Endothelial cell (in vitro differentiated cells): ENCODE data around the gene AFDN. TPM values are rescaled to one million over a fixed set of nuclear protein-coding genes. Genes with fewer than 3 reads are reported as not detected.

ENCODE experiments used
- DNase-seq: peaks from one replicate; pipeline ENCODE4 v3.0.0; 2021; ENCODE audit warnings: low spot score
- H3K27ac Mint-ChIP-seq: one replicate; pipeline ENCODE4 v1.8.0; 2021; ENCODE audit warnings: mixed read lengths, inconsistent platforms; ENCODE audit not compliant: unreplicated experiment
- H3K27me3 Mint-ChIP-seq: one replicate; pipeline ENCODE4 v1.8.0; 2021; ENCODE audit warnings: mild to moderate bottlenecking, moderate library complexity, mixed read lengths, inconsistent platforms; ENCODE audit not compliant: unreplicated experiment
- H3K36me3 Mint-ChIP-seq: one replicate; pipeline ENCODE4 v1.8.0; 2021; ENCODE audit warnings: mild to moderate bottlenecking, low read depth, mixed read lengths, inconsistent platforms; ENCODE audit not compliant: unreplicated experiment
- H3K4me1 Mint-ChIP-seq: one replicate; pipeline ENCODE4 v1.8.0; 2021; ENCODE audit warnings: mild to moderate bottlenecking, mixed read lengths, inconsistent platforms; ENCODE audit not compliant: unreplicated experiment
- H3K4me3 Mint-ChIP-seq: one replicate; pipeline ENCODE4 v1.8.0; 2021; ENCODE audit warnings: mild to moderate bottlenecking, mixed read lengths, inconsistent platforms; ENCODE audit not compliant: unreplicated experiment
- H3K9me3 Mint-ChIP-seq: one replicate; pipeline ENCODE4 v1.8.0; 2021; ENCODE audit warnings: mixed read lengths, inconsistent platforms; ENCODE audit not compliant: unreplicated experiment
- CTCF ChIP-seq: fragments of 200-600 bp; sonication (generic); IDR thresholded peaks from one replicate; pipeline ENCODE4 v1.5.0; 2021; ENCODE audit warnings: antibody characterized with exemption; ENCODE audit not compliant: unreplicated experiment
- total RNA-seq: library from RNA; stranded (reverse); fragmentation: NEBNext Ultra II Directional; extraction: Animal tissue kit (Norgen Biotek cat#: 25700); gene quantifications from one replicate; pipeline ENCODE4 v1.2.1, GENCODE V29; 2021; ENCODE audit not compliant: unreplicated experiment

AFDN gene
- total RNA-seq, 1 donor from 2014 or later, result 306 TPM

- Mint-ChIP-seq H3K27ac (no peak overlapping the region), H3K9me3 (no peaks in the 10 kb centered on the region), H3K36me3 (peaks cover 6% of the 10 kb centered on the region), H3K4me1 (peaks cover 27% of the 10 kb centered on the region), H3K4me3 (no peak overlapping the region), H3K27me3 (peaks cover 11% of the 10 kb centered on the region)
- no peak for TF ChIP-seq CTCF
- DNase-seq, result no peak
Measured at GRCh38 chr6:167976708-167977107, 150.0 kb downstream of the AFDN start.

- Mint-ChIP-seq H3K9me3 (no peaks in the 10 kb centered on the region), H3K4me1 (peaks cover 29% of the 10 kb centered on the region), H3K4me3 (no peak overlapping the region), H3K36me3 (peaks cover 6% of the 10 kb centered on the region), H3K27me3 (peaks cover 13% of the 10 kb centered on the region), H3K27ac (no peak overlapping the region)
- TF ChIP-seq CTCF, result no peak
- DNase-seq, result no peak
Measured at GRCh38 chr6:167977717-167978467, 151.2 kb downstream of the AFDN start.

GRCh38 chr6:167978607-167979006 is 151.9 kb downstream of the AFDN start:
- Mint-ChIP-seq H3K27ac (no peak overlapping the region), H3K4me3 (no peak overlapping the region), H3K4me1 (peaks cover 26% of the 10 kb centered on the region), H3K36me3 (peaks cover 6% of the 10 kb centered on the region), H3K9me3 (no peaks in the 10 kb centered on the region), H3K27me3 (peaks cover 9% of the 10 kb centered on the region)
- TF ChIP-seq CTCF, result no peak
- DNase-seq, result no peak

GRCh38 chr6:167979436-167980139 is 152.9 kb downstream of the AFDN start:
- TF ChIP-seq CTCF, result no peak

More at GRCh38 chr6:167979436-167980139, 152.9 kb downstream of the AFDN start:
- Mint-ChIP-seq H3K4me1 (peaks cover 26% of the 10 kb centered on the region), H3K4me3 (no peak overlapping the region), H3K9me3 (no peaks in the 10 kb centered on the region), H3K27ac (no peak overlapping the region), H3K27me3 (peaks cover 9% of the 10 kb centered on the region), H3K36me3 (peaks cover 5% of the 10 kb centered on the region)
- DNase-seq, result no peak
